ENCODE data around the gene PTPRU.
A peak's percentile ranks its signal among the peaks of the same experiment; 100 is the strongest.
"Not testable (repeated sequence)": the region's sequence is repeated elsewhere in the genome, so short reads cannot be mapped to it uniquely, and the experiment has no call there.

Gene PTPRU

GRCh38 chr1:29235955-29236711 is at the start of gene PTPRU:
PTPRU (plus strand) TSS chr1:29236522; CDS start chr1:29236645, 123 bp downstream.
- peak; percentile 55 for DNase-seq

- DNase-seq = no peak
These were observed 49.6 kb upstream of the PTPRU start for GRCh38 chr1:29186707-29187106.

- DNase-seq = no peak
These were observed 45.6 kb upstream of the PTPRU start for GRCh38 chr1:29190718-29191117.

GRCh38 chr1:29193879-29194455 is 42.4 kb upstream of the PTPRU start:
- no peak for DNase-seq

- DNase-seq = no peak
These were observed 40.4 kb upstream of the PTPRU start for GRCh38 chr1:29195881-29196291.

GRCh38 chr1:29196863-29197589 is 39.3 kb upstream of the PTPRU start:
- no peak for DNase-seq

- DNase-seq = peak; percentile 73
These were observed 38.8 kb upstream of the PTPRU start for GRCh38 chr1:29197590-29197924.

- no peak for DNase-seq
These were observed 38.3 kb upstream of the PTPRU start for GRCh38 chr1:29197993-29198392.

GRCh38 chr1:29200906-29201594 is 35.3 kb upstream of the PTPRU start:
- no peak for DNase-seq

GRCh38 chr1:29201595-29202051 is 34.7 kb upstream of the PTPRU start:
- DNase-seq = no peak

GRCh38 chr1:29202053-29202452 is 34.3 kb upstream of the PTPRU start:
- no peak for DNase-seq

GRCh38 chr1:29202584-29203340 is 33.6 kb upstream of the PTPRU start:
- peak; percentile 98 for DNase-seq

GRCh38 chr1:29208442-29208841 is 27.9 kb upstream of the PTPRU start:
- DNase-seq = peak; percentile 21

- DNase-seq = no peak
These were observed 27.1 kb upstream of the PTPRU start for GRCh38 chr1:29209173-29209572.

- no peak for DNase-seq
These were observed 25.8 kb upstream of the PTPRU start for GRCh38 chr1:29210278-29211085.

- no peak for DNase-seq
These were observed 25.0 kb upstream of the PTPRU start for GRCh38 chr1:29211086-29212030.

GRCh38 chr1:29213055-29213454 is 23.3 kb upstream of the PTPRU start:
- no peak for DNase-seq

GRCh38 chr1:29217633-29218032 is 18.7 kb upstream of the PTPRU start:
- no peak for DNase-seq

- no peak for DNase-seq
These were observed 18.1 kb upstream of the PTPRU start for GRCh38 chr1:29218223-29218622.

- no peak for DNase-seq
These were observed 15.0 kb upstream of the PTPRU start for GRCh38 chr1:29221296-29221695.

GRCh38 chr1:29222260-29222659 is 14.1 kb upstream of the PTPRU start:
- DNase-seq = not testable (repeated sequence)

Data from hematopoietic multipotent progenitor cell treated with erythropoietin and hydrocortisone succinate and interleukin-3 and kit ligand, for 8 days (in vitro differentiated cells).